AG09309 (cell line): ENCODE measurements around the gene TTC39B.

Experiments used
- DNase-seq: peaks from one replicate; pipeline ENCODE4 v3.0.0-alpha.2; 2010; ENCODE audit warnings: low read depth
- H3K4me3 ChIP-seq: 2 replicates; pipeline ENCODE4 v1.5.1; 2011; ENCODE audit warnings: mild to moderate bottlenecking, low read depth, low read length, moderate library complexity; ENCODE audit not compliant: control insufficient read depth
- TF ChIP-seq, protein P1 (sequence below): IDR thresholded peaks from 2 replicates; pipeline ENCODE4 v1.5.1; 2011; ENCODE audit warnings: mild to moderate bottlenecking, low read depth, low read length, inconsistent platforms; ENCODE audit not compliant: insufficient read depth, control insufficient read depth; ENCODE audit errors: missing control alignments

The TTC39B gene

DNA sequence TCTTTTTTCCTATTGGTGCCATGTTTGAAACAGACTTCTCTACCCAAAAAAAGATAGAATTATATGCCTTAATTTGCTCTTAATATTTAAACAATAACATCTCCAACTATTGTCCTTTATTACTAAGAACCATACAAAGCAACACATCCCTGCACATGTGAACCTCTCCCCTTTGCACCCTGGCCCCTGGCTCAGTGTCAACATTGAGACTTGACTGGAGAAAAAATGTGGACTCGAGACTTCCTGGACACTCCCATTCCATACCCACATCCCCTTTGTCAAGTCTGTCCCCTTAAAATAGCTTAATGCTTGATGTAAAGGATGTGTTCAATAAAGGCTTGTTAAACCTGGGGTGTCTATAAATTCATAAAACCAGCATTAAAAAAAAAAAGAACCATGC lies 53.2 kb downstream of the TTC39B start:
- no peak for DNase-seq
- no peak overlapping the region for H3K4me3 ChIP-seq
- TF ChIP-seq, protein P1, sequence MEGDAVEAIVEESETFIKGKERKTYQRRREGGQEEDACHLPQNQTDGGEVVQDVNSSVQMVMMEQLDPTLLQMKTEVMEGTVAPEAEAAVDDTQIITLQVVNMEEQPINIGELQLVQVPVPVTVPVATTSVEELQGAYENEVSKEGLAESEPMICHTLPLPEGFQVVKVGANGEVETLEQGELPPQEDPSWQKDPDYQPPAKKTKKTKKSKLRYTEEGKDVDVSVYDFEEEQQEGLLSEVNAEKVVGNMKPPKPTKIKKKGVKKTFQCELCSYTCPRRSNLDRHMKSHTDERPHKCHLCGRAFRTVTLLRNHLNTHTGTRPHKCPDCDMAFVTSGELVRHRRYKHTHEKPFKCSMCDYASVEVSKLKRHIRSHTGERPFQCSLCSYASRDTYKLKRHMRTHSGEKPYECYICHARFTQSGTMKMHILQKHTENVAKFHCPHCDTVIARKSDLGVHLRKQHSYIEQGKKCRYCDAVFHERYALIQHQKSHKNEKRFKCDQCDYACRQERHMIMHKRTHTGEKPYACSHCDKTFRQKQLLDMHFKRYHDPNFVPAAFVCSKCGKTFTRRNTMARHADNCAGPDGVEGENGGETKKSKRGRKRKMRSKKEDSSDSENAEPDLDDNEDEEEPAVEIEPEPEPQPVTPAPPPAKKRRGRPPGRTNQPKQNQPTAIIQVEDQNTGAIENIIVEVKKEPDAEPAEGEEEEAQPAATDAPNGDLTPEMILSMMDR, result no peak

DNA sequence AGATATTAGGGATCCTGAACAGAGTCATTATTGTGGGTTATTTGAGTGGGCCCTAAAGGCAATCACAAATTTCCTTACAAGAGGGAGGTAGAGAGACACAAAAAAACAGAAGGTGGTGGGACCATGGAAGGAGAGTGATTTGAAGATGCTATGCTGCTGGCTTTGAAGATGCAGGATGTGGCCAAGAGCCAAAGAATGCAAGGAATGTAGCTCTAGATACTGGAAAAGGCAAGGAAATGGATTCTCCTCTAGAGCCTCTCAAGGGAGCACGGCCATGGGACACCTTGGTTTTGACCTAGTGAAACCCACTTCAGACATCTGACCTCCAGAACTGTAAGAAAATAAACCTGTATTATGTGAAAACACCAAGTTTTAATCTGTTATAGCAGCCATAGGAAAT lies 53.8 kb downstream of the TTC39B start:
- DNase-seq, result no peak
- TF ChIP-seq, protein P1, result no peak
- no peak overlapping the region for H3K4me3 ChIP-seq

DNA sequence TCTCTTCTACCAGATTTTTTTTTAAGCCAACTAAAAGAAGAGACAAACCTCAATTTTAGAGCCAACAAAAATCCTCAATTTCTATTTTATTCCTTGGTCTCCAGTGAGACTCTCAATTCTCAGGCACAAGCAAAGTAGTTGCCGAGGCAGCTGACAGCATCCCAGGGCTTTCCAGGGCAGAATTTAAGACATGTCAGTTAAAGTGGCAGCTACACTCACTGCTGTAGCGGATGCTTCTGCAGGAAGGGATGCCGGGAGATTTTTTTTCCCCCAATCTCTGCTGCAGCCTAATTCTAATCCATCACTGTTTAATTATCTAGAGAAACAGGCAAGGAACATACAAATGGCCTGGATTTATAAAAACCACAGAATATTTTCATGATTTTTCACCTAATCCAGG lies 57.0 kb downstream of the TTC39B start:
- no peak for DNase-seq
- TF ChIP-seq, protein P1, result no peak
- H3K4me3 ChIP-seq, result no peak overlapping the region

- TF ChIP-seq, protein P1, result no peak
- no peak for DNase-seq
- H3K4me3 ChIP-seq, result no peak overlapping the region
Measured at GRCh38 chr9:15249042-15249818, 57.8 kb downstream of the TTC39B start.

GRCh38 chr9:15248621-15249020 lies 58.4 kb downstream of the TTC39B start:
- TF ChIP-seq, protein P1, result no peak
- DNase-seq, result no peak
- H3K4me3 ChIP-seq, result no peak overlapping the region

DNA sequence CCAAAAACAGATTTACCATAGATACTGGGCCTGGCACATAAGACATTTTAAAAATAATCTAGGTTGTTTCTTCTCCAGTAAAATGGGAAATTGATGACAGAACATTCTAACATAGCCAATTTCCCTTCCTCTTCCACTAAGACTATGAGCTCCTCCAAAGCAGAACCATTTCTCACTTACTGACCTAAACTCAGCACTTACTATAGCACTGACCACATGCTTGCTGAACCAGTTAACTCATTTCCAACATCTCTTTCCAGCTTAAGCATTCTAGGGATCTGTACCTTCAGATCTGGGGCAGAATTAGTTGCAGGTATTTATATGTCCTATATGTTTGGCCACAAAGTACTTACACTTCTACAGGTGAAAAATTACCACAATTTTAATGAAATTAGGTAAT lies 58.9 kb downstream of the TTC39B start:
- no peak for DNase-seq
- H3K4me3 ChIP-seq, result no peak overlapping the region
- TF ChIP-seq, protein P1, result no peak
